ENCODE data around the gene ZNF304. TPM values are rescaled to one million over a fixed set of nuclear protein-coding genes. Genes with fewer than 3 reads are reported as not detected.

Gene ZNF304
- total and polyA plus RNA-seq, 2 of the 13 experiments (the other 11 are each of a cell fraction or from before 2014, with no cell fraction given) = 3.4 to 8.0 TPM

GRCh38 chr19:57377498-57378146 is 26.6 kb downstream of the ZNF304 start:
- Histone ChIP-seq H3K4me2 (ENCODE audit: low read depth, low read length) (no peak overlapping the region), H3K27me3 (ENCODE audit: control insufficient read depth in 1 of 2, insufficient read depth in 2 of 2, low read length in 2 of 2) (no peaks in the 10 kb centered on the region), H3K4me3 (replicated peaks in 1 of 3; ENCODE audit: insufficient read depth in 1 of 3, low read depth in 2 of 3, low read length in 3 of 3) (no peak overlapping the region), H4K20me1 (ENCODE audit: insufficient read depth, low read length) (no peaks in the 10 kb centered on the region), H3K4me1 (ENCODE audit: insufficient read depth, low read length) (no peaks in the 10 kb centered on the region), H3K9ac (ENCODE audit: insufficient read depth, low read depth, low read length) (no peak overlapping the region), H3K36me3 (replicated peaks in 1 of 2; ENCODE audit: control insufficient read depth in 1 of 2, insufficient read depth in 2 of 2, low read length in 2 of 2) (peaks cover 2 to 11% of the 10 kb centered on the region in 2 experiments; a peak in 2 of 5 replicates), H3K27ac (ENCODE audit: extremely low read length, insufficient read depth, low read length) (no peak overlapping the region), H3K79me2 (ENCODE audit: insufficient read depth, low read length) (no peaks in the 10 kb centered on the region), H3K9me3 (ENCODE audit: low read length) (peaks cover 7% of the 10 kb centered on the region; the same call in 1 of the 2 replicates), H2AFZ (ENCODE audit: low read length) (no peak overlapping the region)
- CTCF ChIA-PET (ENCODE audit: low intra/inter-chr PET ratio, low total read pairs) = no interaction called here
- FAIRE-seq (no peak), ATAC-seq (no peak), DNase-seq (ENCODE audit: low spot score) (no peak)
- intact Hi-C loops (cut with micrococcal nuclease; ENCODE audit: unreplicated experiment) (no loop called here), in situ Hi-C loops (cut with HindIII; ENCODE audit: extremely low pct_ligation_motif_present, low pct_unique_long_range_greater_than_20kb) (no loop called here)
- WGBS (ENCODE audit: low lambda C conversion rate) = 93% methylated on average over 3 of the region's 3 CpGs
- TF ChIP-seq MAF1 (CRISPR knock-in tag; IDR thresholded peaks at IDR 0.05; ENCODE audit: borderline replicate concordance) (no peak), SP2 (CRISPR knock-in tag; IDR thresholded peaks at IDR 0.05) (no peak), ZFX (CRISPR knock-in tag; IDR thresholded peaks at IDR 0.05; ENCODE audit: low read depth) (no peak), ZBTB34 (CRISPR knock-in tag; IDR thresholded peaks at IDR 0.05) (no peak), ZNF10 (CRISPR knock-in tag; IDR thresholded peaks at IDR 0.05; ENCODE audit: borderline replicate concordance, low read depth) (no peak), SIN3B (IDR thresholded peaks at IDR 0.05; ENCODE audit: low read length) (no peak), ZNF142 (CRISPR knock-in tag; IDR thresholded peaks at IDR 0.05) (no peak), GMEB1 (CRISPR knock-in tag; IDR thresholded peaks at IDR 0.05; ENCODE audit: borderline replicate concordance) (no peak), ZNF556 (CRISPR knock-in tag; IDR thresholded peaks at IDR 0.05; ENCODE audit: borderline replicate concordance) (no peak), GTF2F1 (IDR thresholded peaks at IDR 0.05; ENCODE audit: low read length) (no peak), KLF13 (CRISPR knock-in tag; IDR thresholded peaks at IDR 0.05) (no peak), ZBTB39 (CRISPR knock-in tag; IDR thresholded peaks at IDR 0.05) (no peak), MAFF (IDR thresholded peaks at IDR 0.05; ENCODE audit: low read depth, low read length) (no peak), HMG20A (CRISPR knock-in tag; IDR thresholded peaks at IDR 0.05; ENCODE audit: borderline replicate concordance) (no peak)
- POLR2A ChIA-PET = no interaction called here
- no TSS peak for BruUV-seq (replicated peaks)

Measured in HepG2 (cell line).